Fibroblast of villous mesenchyme (primary cell): ENCODE measurements around the gene VWA2. TPM values are rescaled to one million over a fixed set of nuclear protein-coding genes. Genes with fewer than 3 reads are reported as not detected.

Experiments
- DNase-seq: peaks from one replicate; pipeline ENCODE4 v3.0.0-alpha.2; 2010; ENCODE audit warnings: low read depth
- H3K4me3 ChIP-seq: 2 replicates; pipeline ENCODE4 v1.5.1; 2011; ENCODE audit warnings: low read depth, mild to moderate bottlenecking, low read length
- total RNA-seq: library from RNA; depleted of rRNA; stranded (reverse); fragments of >200 nt; gene quantifications from 2 replicates; pipeline ENCODE4 v1.2.3, GENCODE V29; 2012
- TF ChIP-seq, protein P1 (sequence below): IDR thresholded peaks from 2 replicates; pipeline ENCODE4 v1.5.1; 2012; ENCODE audit warnings: low read depth, mild to moderate bottlenecking, low read length; ENCODE audit not compliant: insufficient read depth

The VWA2 gene
- total RNA-seq, 1 donor = under 0.01 TPM

GRCh38 chr10:114309364-114309651 lies 70.3 kb downstream of the VWA2 start:
- TF ChIP-seq, protein P1, sequence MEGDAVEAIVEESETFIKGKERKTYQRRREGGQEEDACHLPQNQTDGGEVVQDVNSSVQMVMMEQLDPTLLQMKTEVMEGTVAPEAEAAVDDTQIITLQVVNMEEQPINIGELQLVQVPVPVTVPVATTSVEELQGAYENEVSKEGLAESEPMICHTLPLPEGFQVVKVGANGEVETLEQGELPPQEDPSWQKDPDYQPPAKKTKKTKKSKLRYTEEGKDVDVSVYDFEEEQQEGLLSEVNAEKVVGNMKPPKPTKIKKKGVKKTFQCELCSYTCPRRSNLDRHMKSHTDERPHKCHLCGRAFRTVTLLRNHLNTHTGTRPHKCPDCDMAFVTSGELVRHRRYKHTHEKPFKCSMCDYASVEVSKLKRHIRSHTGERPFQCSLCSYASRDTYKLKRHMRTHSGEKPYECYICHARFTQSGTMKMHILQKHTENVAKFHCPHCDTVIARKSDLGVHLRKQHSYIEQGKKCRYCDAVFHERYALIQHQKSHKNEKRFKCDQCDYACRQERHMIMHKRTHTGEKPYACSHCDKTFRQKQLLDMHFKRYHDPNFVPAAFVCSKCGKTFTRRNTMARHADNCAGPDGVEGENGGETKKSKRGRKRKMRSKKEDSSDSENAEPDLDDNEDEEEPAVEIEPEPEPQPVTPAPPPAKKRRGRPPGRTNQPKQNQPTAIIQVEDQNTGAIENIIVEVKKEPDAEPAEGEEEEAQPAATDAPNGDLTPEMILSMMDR = no peak
- no peak overlapping the region for H3K4me3 ChIP-seq
- no peak for DNase-seq

DNA sequence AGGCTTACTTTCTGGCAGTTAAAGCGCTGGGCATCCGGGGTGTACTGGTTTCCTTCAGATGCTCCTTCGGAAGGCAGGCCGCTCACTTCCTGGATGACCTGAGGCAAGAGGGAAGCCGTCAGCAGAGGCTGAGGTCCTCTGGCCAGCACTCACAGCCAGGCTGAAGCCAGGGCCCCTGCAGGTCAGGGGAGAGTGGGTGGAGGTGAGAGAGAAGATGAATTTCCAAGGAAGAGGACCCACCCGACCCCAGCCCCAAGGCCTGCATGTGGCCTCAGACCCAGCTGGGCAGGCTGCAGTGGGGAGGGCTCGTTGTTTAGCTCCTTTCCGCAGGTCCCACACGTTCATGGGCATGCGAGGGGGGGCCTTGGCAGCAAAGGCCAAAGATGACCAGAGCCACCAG lies 71.3 kb downstream of the VWA2 start:
- TF ChIP-seq, protein P1 = no peak
- DNase-seq = no peak
- no peak overlapping the region for H3K4me3 ChIP-seq

DNA sequence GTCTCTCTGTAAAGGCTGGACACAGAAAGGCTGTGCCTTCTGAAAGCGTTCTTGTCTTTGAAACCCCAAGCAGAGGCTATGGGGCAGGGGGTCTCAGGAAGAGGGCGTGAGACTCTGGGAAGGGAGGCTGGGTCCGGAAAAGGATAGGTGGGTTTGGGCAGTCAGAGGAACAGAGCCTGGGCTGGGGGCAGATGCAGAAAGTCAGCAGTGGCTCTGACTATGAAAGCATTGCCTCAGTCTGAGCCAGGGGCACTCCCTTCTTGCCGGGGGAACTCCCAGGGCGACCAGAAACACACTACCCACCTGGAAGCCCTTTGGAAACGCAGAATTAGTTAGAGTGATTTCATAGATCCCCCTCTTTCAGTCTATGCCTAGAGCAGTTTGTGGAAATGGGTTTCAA lies 72.0 kb downstream of the VWA2 start:
- TF ChIP-seq, protein P1 = no peak
- no peak for DNase-seq
- no peak overlapping the region for H3K4me3 ChIP-seq

DNA sequence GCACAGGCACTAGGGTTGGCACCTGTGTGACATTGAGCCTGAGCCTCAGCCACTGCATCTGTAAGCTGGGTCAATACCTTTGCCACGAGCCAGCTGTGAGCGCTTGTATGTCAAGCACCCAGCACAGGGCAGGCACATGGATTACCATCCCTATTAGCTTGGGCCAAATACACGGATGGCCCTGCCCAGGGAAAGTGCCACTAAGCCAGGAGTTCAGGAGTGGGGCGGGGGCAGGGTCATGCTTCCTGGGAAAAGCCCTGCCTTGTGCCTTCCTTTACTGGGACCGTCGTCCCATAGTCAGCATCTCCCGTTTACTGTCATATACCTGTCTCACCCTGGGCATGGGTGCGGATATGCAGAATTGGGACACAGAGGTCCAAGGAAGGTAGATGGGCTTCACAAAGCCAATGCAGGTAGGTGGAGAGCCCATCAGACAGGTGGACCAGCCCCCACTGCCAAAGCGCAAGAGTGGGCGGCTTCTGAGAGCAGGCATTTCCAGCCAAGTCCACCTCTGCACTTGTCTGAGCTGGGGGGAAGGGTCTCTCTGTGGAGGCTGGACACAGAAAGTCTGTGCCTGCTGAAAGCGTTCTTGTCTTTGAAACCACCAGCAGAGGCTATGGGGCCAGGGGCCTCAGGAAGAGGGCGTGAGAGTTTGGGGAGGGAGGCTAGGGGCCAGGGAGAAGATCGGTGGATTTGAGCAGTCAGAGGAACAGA lies 72.6 kb downstream of the VWA2 start:
- DNase-seq = no peak
- no peak overlapping the region for H3K4me3 ChIP-seq
- TF ChIP-seq, protein P1 = no peak

GRCh38 chr10:114313139-114313538 lies 74.1 kb downstream of the VWA2 start:
- TF ChIP-seq, protein P1 = no peak
- DNase-seq = no peak

GRCh38 chr10:114313866-114314265 lies 74.8 kb downstream of the VWA2 start:
- DNase-seq = no peak
- no peak overlapping the region for H3K4me3 ChIP-seq
- TF ChIP-seq, protein P1 = no peak

More at GRCh38 chr10:114313139-114313538, 74.1 kb downstream of the VWA2 start:
- no peak overlapping the region for H3K4me3 ChIP-seq
